CD1c-positive myeloid dendritic cell (primary cell): Measurements from ENCODE around the gene NHERF1.

Experiments
- DNase-seq: peaks from one replicate; pipeline ENCODE4 v3.0.0-alpha.2; 2016; ENCODE audit errors: extremely low spot score

Gene NHERF1

GRCh38 chr17:74784125-74784810, 35.8 kb downstream of the NHERF1 start:
- no peak for DNase-seq

GRCh38 chr17:74785096-74785980, 36.9 kb downstream of the NHERF1 start:
- no peak for DNase-seq

- no peak for DNase-seq
Measured at GRCh38 chr17:74785981-74786360, 37.5 kb downstream of the NHERF1 start.

- DNase-seq: peak; percentile 57
Measured at GRCh38 chr17:74786431-74787055, 38.1 kb downstream of the NHERF1 start.

GRCh38 chr17:74790161-74791058, 42.0 kb downstream of the NHERF1 start:
- peak; percentile 65 for DNase-seq

- no peak for DNase-seq
Measured at GRCh38 chr17:74792586-74793105, 44.2 kb downstream of the NHERF1 start.

DNA sequence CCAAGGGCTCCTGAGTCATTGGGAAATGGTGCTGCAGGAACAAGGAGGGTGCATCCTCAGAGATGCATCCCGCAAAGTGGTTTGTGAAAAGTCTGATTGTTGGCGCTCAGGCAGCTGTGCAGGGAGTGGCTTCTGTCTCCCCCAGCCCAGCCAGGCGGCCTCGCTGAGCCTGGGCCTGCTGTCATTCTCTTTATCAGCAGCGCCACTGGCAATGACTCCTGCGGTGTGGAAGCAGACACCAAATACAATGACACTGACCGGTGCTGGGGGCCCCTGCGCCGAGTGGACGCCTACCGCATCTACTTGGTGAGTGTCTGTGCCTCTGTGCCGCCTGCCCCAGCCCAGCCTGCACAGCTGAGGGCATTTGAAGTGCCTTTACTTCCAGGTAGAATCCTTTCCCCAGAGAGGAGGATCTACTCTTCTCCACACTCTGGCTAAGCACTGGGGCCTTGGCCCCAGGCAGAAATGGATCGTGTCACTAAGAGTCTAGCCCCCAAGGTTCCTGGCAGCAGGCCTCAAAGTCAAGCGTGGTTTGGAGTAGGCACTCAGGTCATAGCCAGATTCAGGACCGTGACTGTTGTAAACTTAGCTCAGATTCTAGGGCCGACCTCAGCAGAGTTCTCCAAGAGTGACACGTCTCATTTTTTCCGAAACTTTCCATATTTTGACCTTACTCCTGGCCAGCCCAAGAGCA, 47.0 kb downstream of the NHERF1 start:
- no peak for DNase-seq

DNA sequence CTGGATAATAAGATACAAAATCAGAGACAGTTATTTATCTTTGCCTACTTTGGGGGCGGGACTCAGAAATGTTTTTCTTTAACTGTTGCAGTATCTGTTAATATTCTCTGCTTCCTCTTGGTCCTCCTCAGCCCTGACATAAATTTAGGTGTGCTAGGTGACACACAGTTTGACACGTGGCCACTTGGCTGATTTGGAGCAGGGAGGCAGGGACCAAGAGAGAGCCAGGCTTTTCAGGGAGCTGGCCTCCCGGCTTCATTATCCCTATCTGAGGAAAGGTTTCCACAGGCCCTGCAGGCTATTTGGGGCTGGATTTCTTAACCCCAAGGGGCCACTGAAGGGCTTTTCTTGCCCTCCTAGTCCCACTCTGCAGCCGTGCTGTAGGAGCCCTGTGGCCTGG, 47.8 kb downstream of the NHERF1 start:
- no peak for DNase-seq

DNA sequence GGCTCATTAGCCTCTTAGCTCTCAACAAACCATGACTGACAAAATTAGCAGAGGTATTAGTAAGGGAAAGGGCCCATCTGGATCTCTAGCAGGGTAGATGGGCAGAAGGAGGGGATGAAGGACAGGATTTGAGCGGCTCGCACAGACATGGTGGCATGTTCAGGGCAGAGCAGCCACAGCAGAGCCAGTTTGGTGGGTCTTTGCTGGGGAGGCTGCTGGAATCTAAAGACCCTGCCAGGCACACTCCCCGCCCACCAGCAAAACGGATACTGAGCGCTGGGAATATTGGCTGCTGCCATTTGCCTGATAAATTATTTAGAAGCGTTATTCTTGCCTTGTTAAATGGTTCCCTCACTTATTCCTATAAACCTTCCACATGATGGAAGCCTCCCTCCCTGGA, 48.4 kb downstream of the NHERF1 start:
- no peak for DNase-seq

- no peak for DNase-seq
Measured at GRCh38 chr17:74797824-74798223, 49.4 kb downstream of the NHERF1 start.

DNA sequence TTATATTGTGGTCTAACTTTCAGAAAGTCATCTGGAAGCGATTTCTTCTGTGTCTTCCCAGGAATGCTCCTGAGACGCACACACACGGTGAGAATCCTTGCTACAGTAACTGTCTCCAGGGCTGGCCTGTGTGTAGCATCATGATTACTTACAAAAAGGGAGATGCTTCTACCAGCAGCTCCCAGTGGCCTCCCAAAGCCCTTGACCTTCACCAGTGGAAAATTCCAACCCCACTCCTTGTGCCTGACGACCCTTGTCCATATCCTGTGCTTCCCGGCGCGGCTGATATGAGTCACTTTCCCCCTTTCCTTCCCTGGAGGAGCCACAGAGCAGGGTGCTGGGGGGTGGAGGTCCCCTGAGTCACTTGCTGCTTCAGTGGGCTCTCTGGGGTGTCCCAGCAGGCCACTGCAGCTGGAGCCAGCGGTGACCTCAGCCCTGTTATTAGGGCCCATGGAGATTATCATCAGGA, 49.8 kb downstream of the NHERF1 start:
- no peak for DNase-seq

DNA sequence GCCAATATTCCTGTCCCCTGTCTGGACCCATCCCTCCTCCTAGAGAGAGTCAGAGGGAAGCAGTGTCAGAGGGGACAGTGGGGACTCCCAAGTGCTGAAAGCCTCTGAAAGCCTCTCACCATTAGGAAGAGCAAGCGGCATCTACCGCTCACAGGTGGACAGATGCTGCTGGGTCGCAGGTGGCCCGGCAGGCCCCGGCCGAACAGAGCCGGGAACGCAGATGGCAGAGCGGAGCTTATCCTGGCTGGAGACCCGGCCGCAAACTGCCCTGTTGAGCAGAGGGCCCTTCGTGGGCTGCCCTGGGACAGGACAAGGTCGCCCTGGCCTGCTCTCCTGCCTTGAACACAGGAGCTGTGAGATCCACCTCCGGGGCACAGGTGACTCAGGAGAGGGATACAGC, 50.7 kb downstream of the NHERF1 start:
- DNase-seq: no peak

GRCh38 chr17:74800531-74800930, 52.1 kb downstream of the NHERF1 start:
- no peak for DNase-seq

DNA sequence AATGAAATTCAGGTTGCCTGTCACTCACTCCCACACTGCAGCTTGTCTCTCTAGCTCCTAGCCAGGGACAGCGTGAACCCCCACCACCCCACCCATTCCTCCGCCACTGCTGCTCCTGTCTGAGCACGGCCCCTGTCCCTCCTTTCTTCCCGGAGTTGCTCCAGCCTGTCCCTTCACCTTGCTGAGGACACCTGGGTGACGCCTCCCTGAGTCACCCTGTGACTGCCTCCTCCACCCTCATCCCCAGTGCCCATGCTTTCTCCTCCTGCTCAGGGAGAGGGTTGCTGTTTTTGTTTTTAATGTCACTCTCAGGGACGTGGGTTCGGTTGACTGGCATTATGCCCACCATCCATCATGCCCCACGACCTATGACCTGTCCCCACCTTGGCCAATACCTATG, 53.5 kb downstream of the NHERF1 start:
- DNase-seq: no peak

GRCh38 chr17:74803388-74803930, 55.0 kb downstream of the NHERF1 start:
- DNase-seq: no peak

- no peak for DNase-seq
Measured at GRCh38 chr17:74803971-74804370, 55.5 kb downstream of the NHERF1 start.

DNA sequence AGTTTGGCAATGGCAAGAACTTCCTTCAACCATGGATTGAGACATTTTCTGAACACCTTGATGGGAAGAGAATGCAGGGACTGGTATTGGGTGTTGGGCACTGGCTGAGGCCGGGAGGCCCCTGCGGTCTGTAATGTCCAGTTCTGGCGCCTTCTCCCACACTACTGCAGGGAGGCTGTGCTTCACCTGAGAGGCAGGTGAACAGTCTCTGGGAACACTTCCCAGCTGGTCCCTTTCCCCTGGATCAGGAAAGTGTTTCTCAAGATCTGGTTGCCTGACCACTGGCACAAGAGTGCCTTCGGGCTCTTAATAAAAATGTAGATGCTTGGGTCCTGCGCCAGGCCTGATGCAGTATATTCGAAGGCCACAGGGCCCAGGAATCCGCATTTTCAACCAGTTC, 56.3 kb downstream of the NHERF1 start:
- DNase-seq: no peak

DNA sequence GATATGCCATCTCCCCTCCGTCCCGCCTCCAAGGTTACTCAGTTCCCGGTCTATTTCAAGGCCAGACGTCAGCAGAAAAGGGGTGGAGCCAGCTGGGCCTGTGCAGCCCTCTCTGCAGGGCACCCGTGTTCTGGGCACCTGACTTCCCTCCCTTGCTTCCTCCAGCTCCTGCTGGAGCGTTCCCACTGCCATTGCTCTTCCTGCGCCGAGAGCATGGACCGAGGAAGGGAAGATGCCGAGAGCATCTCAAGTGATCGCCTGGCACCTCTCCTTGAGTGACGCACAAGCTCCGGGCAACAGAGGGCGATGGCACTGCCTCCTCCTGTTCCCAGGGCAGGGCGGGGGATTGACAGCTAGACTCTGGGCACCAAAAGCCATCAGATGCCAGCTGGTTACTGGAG, 57.2 kb downstream of the NHERF1 start:
- DNase-seq: no peak

DNA sequence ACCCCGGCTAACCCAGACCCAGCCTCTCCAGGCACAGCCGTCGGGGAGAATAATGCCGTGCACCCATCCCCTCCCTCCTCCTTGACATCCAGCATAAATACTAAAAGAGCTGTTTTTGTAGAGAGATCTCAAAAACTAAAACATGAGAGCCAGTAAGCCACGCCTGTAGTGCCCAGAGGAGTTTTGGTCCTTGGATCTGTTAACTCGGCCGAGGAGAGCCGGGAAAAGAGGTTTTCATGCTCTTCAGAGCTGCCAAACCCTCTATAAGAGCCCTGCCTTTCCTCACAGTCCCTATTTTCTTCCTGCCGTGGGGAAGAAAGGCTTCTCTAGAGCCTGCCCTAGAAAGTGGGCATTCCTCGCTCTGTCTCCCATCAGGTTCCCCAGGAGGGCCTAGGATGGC, 57.9 kb downstream of the NHERF1 start:
- DNase-seq: no peak

DNA sequence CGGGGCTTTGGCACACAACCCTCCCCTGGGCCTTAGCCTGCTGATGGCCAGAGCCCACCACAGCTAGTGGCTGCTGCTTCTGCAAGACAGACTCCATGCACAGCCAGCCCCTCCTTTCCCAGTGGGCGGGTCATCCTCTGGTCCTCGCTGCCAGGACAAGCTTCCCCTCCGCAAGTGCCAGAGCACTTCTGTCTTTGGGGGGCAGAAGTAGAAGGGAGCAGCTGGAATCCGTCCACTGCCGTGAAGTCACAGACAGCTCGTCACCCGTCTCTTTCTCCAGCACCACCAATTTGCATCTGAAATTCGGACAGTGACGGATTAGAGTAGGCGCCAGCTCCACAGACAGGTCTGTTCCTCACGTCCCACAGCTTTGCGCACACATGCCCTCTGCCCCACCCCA, 59.0 kb downstream of the NHERF1 start:
- DNase-seq: peak; percentile 29
